PC-3 (cell line): Measurements from ENCODE around the gene MMP20. TPM values are rescaled to one million over a fixed set of nuclear protein-coding genes. Genes with fewer than 3 reads are reported as not detected.

Experiments used
- ATAC-seq: fragments of 200-7000 bp; cut with Tn5 transposase; 2 replicates; pipeline ENCODE4 v1.9.1; 2020; ENCODE audit warnings: mild to moderate bottlenecking, moderate library complexity
- BruUV-seq: library from RNA; stranded (reverse); fragments of 400-500 nt; replicated peaks from 2 replicates; lab custom pipeline; 2021; lab: Mats Ljungman, UMichigan
- CTCF ChIA-PET: fragments of 300-600 bp; sonication (Branson Sonifier 250); formaldehyde crosslinking; loops from one replicate; lab custom pipeline; 2022; ENCODE audit warnings: antibody characterized with exemption; lab: Charles Lee
- POLR2A ChIA-PET: fragments of 300-600 bp; sonication (Branson Sonifier 250); formaldehyde crosslinking; loops from one replicate; lab custom pipeline; 2022; ENCODE audit warnings: antibody characterized with exemption; ENCODE audit not compliant: unreplicated experiment; lab: Charles Lee
- DNase-seq: peaks from one replicate; pipeline ENCODE4 v3.0.0-alpha.2; 2015
- H2AFZ ChIP-seq: fragments of 300-600 bp; sonication (generic); 2 replicates; pipeline ENCODE4 v1.6.0; 2016; ENCODE audit warnings: antibody characterized with exemption, low read length
- H3F3A ChIP-seq: fragments of 300-600 bp; sonication (generic); one replicate; pipeline ENCODE4 v1.6.0; 2017; ENCODE audit warnings: antibody characterized with exemption, low read length, control low read depth, mild to moderate bottlenecking; ENCODE audit not compliant: unreplicated experiment
- H3K27ac ChIP-seq: fragments of 300-600 bp; sonication (generic); 2 replicates; pipeline ENCODE4 v1.5.1; 2016; ENCODE audit warnings: mild to moderate bottlenecking, low read length
- H3K27me3 ChIP-seq: fragments of 300-600 bp; sonication (generic); 2 replicates; pipeline ENCODE4 v1.6.1; 2016; ENCODE audit warnings: low read length, mixed read lengths
- H3K36me3 ChIP-seq: fragments of 300-600 bp; sonication (generic); 2 replicates; pipeline ENCODE4 v1.6.1; 2016; ENCODE audit warnings: low read depth, mixed run types, low read length, mixed read lengths
- H3K4me1 ChIP-seq: fragments of 300-600 bp; sonication (generic); 2 replicates; pipeline ENCODE4 v1.5.1; 2016; ENCODE audit warnings: low read length; ENCODE audit not compliant: insufficient read depth
- H3K4me2 ChIP-seq: fragments of 300-600 bp; sonication (generic); 2 replicates; pipeline ENCODE4 v1.6.0; 2016; ENCODE audit warnings: low read length
- H3K4me3 ChIP-seq: fragments of 300-600 bp; sonication (generic); 2 replicates; pipeline ENCODE4 v1.5.1; 2016; ENCODE audit warnings: mild to moderate bottlenecking, low read length, mixed read lengths
- H3K79me2 ChIP-seq: fragments of 300-600 bp; sonication (generic); 2 replicates; pipeline ENCODE4 v1.6.1; 2017; ENCODE audit warnings: low read length, mixed read lengths
- H3K9ac ChIP-seq: fragments of 300-600 bp; sonication (generic); 2 replicates; pipeline ENCODE4 v1.6.0; 2016; ENCODE audit warnings: mild to moderate bottlenecking, low read length
- H3K9me2 ChIP-seq: fragments of 300-600 bp; sonication (generic); replicated peaks from 2 replicates; pipeline ENCODE4 v1.6.1; 2016; ENCODE audit warnings: mixed run types, low read length, mixed read lengths
- H3K9me3 ChIP-seq: fragments of 300-600 bp; sonication (generic); 2 replicates; pipeline ENCODE4 v1.6.1; 2016; ENCODE audit warnings: low read length, mixed read lengths
- H4K20me1 ChIP-seq: fragments of 300-600 bp; sonication (generic); 2 replicates; pipeline ENCODE4 v1.6.1; 2016; ENCODE audit warnings: low read length, mixed read lengths
- EZH2 ChIP-seq: fragments of 300-600 bp; sonication (generic); IDR thresholded peaks from one replicate; pipeline ENCODE4 v1.6.1; 2017; ENCODE audit warnings: antibody characterized with exemption, mild to moderate bottlenecking, low read length; ENCODE audit not compliant: unreplicated experiment
- EZH2phosphoT487 ChIP-seq: fragments of 300-600 bp; sonication (generic); IDR thresholded peaks from 2 replicates; pipeline ENCODE4 v1.6.1; 2018; ENCODE audit warnings: mild to moderate bottlenecking, antibody characterized with exemption, low read length, borderline replicate concordance
- intact Hi-C: fragments of 100-400 bp; cut with micrococcal nuclease; formaldehyde crosslinking; loops from 2 replicates; pipeline ENCODE4 v1.9.0; 2023
- total RNA-seq: library from RNA; depleted of rRNA; stranded (reverse); fragments of >200 nt; gene quantifications from 2 replicates; pipeline ENCODE4 v1.2.3, GENCODE V29; 2014
- TF ChIP-seq, protein P1 (sequence below): fragments of 300-600 bp; sonication (generic); conservative IDR thresholded peaks from 2 replicates; pipeline ENCODE4 v1.5.1; 2017; ENCODE audit warnings: antibody characterized with exemption, low read depth, mild to moderate bottlenecking, low read length

The MMP20 gene
- total RNA-seq, 1 experiment from 2014 or later = not detected

DNA sequence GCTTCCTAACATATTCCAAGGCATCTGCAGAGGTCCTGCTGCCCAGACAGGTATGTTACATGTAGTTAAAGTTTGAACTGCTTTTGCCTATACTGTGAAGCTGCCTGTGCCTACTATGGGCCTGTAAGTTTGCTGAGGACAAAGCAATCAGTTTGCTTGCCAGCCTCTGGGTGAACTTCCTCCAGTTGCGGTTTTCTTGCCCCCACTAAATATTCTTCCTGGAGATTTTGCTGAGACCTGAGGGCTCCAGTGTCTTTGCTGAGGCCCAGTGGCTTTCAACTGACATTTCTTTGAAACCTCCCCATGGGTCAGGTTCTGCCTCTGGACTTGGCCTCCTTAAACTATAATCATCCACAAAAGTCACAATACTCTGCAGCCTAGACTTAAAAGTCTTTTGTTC is 29.6 kb upstream of the MMP20 start:
- 0 out of 2 replicates have a peak, but pooled peaks cover 3% of the 10 kb centered on the region for H3K27me3 ChIP-seq
- H3K9me2 ChIP-seq = no peaks in the 10 kb centered on the region
- ChIA-PET CTCF (no interaction called here), POLR2A (no interaction called here)
- ATAC-seq = no peak
- no peak for DNase-seq
- no peak overlapping the region for H3K4me3 ChIP-seq
- H3K4me2 ChIP-seq = no peak overlapping the region
- BruUV-seq = no TSS peak
- H4K20me1 ChIP-seq = no peaks in the 10 kb centered on the region
- H3K36me3 ChIP-seq = no peaks in the 10 kb centered on the region
- H2AFZ ChIP-seq = no peak overlapping the region
- TF ChIP-seq EZH2 = no peak
- TF ChIP-seq EZH2phosphoT487 = no peak
- TF ChIP-seq, protein P1, sequence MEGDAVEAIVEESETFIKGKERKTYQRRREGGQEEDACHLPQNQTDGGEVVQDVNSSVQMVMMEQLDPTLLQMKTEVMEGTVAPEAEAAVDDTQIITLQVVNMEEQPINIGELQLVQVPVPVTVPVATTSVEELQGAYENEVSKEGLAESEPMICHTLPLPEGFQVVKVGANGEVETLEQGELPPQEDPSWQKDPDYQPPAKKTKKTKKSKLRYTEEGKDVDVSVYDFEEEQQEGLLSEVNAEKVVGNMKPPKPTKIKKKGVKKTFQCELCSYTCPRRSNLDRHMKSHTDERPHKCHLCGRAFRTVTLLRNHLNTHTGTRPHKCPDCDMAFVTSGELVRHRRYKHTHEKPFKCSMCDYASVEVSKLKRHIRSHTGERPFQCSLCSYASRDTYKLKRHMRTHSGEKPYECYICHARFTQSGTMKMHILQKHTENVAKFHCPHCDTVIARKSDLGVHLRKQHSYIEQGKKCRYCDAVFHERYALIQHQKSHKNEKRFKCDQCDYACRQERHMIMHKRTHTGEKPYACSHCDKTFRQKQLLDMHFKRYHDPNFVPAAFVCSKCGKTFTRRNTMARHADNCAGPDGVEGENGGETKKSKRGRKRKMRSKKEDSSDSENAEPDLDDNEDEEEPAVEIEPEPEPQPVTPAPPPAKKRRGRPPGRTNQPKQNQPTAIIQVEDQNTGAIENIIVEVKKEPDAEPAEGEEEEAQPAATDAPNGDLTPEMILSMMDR = no peak
- H3F3A ChIP-seq = no peaks in the 10 kb centered on the region
- H3K27ac ChIP-seq = no peak overlapping the region
- H3K79me2 ChIP-seq = no peaks in the 10 kb centered on the region
- intact Hi-C loops = no loop called here
- no peaks in the 10 kb centered on the region for H3K9me3 ChIP-seq
- H3K9ac ChIP-seq = no peak overlapping the region
- no peaks in the 10 kb centered on the region for H3K4me1 ChIP-seq

DNA sequence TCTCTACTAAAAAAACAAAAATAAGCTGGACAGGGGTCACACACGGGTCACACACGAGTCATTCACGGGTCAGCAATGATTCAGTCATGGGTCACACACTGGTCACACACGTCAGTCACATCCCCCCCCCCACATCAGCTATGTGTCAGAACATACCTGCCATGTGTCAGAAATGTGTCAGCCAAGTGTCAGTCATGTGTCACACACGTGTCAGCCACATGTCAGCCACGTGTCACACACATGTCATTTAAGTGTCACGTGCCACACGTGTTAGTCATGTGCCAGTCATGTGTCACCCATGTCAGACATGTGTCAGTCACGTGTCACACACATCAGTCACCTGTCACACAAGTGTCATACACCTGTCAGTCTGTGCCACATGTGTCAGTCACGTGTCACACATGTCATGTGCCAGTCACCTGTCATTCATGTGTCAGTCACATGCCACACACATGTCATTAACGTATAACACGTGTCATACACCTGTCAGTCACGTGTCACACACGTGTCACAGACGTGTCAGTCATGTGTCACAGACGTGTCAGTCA is 28.7 kb upstream of the MMP20 start:
- CTCF ChIA-PET = no interaction called here

DNA sequence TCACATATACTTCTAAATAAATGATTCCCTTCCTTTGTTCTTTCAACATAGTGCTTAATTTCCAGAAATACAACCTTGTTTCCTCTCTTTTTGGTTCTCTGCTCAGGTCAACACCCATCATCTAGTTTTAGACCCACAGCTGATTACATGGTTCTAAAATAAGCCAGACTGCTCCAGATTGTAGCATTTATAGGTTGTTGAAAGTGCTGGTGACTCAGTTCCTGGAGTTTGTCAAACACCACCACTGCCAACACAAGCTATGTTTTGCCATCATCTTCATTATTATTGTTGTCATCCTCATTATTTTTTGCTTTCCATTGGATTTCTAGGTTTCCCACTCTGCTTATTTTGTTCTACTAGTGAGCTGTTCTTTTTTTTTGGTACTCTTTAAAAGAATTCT is 22.3 kb upstream of the MMP20 start:
- TF ChIP-seq EZH2phosphoT487 = no peak
- TF ChIP-seq, protein P1 = no peak
- no peak for TF ChIP-seq EZH2
- Histone ChIP-seq H3K79me2 (no peaks in the 10 kb centered on the region), H3K4me1 (no peaks in the 10 kb centered on the region), H3K36me3 (no peaks in the 10 kb centered on the region), H3K9me3 (no peaks in the 10 kb centered on the region), H2AFZ (no peak overlapping the region), H3K9ac (no peak overlapping the region), H3F3A (no peaks in the 10 kb centered on the region), H3K4me2 (no peak overlapping the region), H3K27ac (no peak overlapping the region), H3K4me3 (no peak overlapping the region), H3K27me3 (no peaks in the 10 kb centered on the region), H3K9me2 (no peaks in the 10 kb centered on the region), H4K20me1 (no peaks in the 10 kb centered on the region)
- BruUV-seq = no TSS peak
- ATAC-seq (peak; percentile 43; the same call in 1 of the 2 replicates), DNase-seq (peak; percentile 17)
- POLR2A ChIA-PET = no interaction called here
- CTCF ChIA-PET = interaction anchor here (0.5 to 1.5 kb wide), 2 partner anchors 19 to 151 kb away, joined by 3 to 4 read pairs; partner anchors contain the start of gene MMP1
- intact Hi-C loops = no loop called here

More for the DNA sequence above, 28.7 kb upstream of the MMP20 start:
- Histone ChIP-seq H3K4me1 (no peaks in the 10 kb centered on the region), H3K4me3 (no peak overlapping the region), H3K4me2 (no peak overlapping the region), H3K9me2 (no peaks in the 10 kb centered on the region), H3F3A (no peaks in the 10 kb centered on the region), H2AFZ (no peak overlapping the region), H3K27ac (no peak overlapping the region), H3K79me2 (no peaks in the 10 kb centered on the region), H3K36me3 (no peaks in the 10 kb centered on the region), H3K27me3 (0 out of 2 replicates have a peak, but pooled peaks cover under 1% of the 10 kb centered on the region), H4K20me1 (no peaks in the 10 kb centered on the region), H3K9me3 (no peaks in the 10 kb centered on the region), H3K9ac (no peak overlapping the region)
- ATAC-seq (no peak), DNase-seq (peak; percentile 41)
- POLR2A ChIA-PET = no interaction called here
- intact Hi-C loops = no loop called here
- TF ChIP-seq EZH2phosphoT487 = peak; percentile 77
- TF ChIP-seq, protein P1 = no peak
- BruUV-seq = no TSS peak
